Ureter (tissue), 1 donor: Measurements from ENCODE around the gene UNC13B. TPM values are rescaled to one million over a fixed set of nuclear protein-coding genes. Genes with fewer than 3 reads are reported as not detected.
A peak's percentile ranks its signal among the peaks of the same experiment; 100 is the strongest.
"Not testable (repeated sequence)": the region's sequence is repeated elsewhere in the genome, so short reads cannot be mapped to it uniquely, and the experiment has no call there.

Experiments used
- DNase-seq: peaks from one replicate; pipeline ENCODE4 v3.0.0-alpha.2; 2020; ENCODE audit warnings: low spot score
- total RNA-seq: library from RNA; stranded (reverse); gene quantifications from one replicate; pipeline ENCODE4 v1.2.4, GENCODE V29; 2023
- donor health status: DM: yes; HTN: yes; CAD: no.

UNC13B gene
- 49.5 TPM for total RNA-seq

DNA sequence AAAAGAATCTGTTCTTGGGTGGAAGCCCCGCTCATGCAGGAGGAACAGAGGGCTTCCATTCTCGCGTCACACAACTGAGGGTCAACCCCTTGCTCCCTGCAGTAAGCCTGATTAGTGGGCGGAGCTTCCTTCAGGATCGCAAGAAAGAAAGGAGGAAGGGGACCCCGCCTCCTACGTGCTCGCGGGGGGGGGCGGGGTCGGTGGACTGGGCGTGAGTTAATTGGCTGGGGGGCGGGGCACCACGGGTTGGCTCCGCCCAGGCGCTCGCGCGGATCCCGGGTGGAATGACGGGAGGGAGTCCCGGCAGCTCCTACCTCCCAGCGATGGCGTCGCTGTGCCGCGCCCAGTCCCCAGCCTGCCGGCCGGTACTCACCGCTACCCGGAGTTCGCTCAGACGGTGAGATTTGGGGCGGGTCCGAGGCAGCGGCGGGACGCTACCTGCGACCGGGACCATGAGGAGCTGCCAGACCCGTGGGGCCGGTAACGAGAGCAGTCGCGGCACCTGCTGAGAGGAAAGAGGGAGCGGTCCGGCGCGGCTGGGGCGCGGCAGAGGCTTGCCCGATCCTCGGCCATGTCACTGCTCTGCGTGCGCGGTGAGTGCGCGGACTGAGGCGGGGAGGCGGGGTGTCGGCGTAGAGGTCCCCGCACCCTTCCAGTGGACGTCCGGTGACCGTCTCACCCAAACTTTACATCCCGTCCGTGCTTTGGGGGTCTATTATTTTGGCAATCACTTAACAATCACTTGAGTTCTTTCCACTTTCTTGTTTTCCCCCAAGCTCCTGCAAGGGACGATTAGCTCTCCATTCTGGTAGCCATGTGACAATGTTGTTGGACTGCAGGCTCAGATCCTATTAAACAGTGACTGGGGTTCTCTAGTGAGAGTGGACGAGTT, at the start of gene UNC13B:
TSS of gene UNC13B (plus strand) at position 297 of the 892 bp plus-strand sequence. CDS start at position 572, 275 bp downstream.
- peak; percentile 95 for DNase-seq

- no peak for DNase-seq
These were observed 49.4 kb upstream of the UNC13B start for GRCh38 chr9:35112257-35113020.

- peak; percentile 85 for DNase-seq
These were observed 47.5 kb upstream of the UNC13B start for GRCh38 chr9:35114113-35114839.

DNA sequence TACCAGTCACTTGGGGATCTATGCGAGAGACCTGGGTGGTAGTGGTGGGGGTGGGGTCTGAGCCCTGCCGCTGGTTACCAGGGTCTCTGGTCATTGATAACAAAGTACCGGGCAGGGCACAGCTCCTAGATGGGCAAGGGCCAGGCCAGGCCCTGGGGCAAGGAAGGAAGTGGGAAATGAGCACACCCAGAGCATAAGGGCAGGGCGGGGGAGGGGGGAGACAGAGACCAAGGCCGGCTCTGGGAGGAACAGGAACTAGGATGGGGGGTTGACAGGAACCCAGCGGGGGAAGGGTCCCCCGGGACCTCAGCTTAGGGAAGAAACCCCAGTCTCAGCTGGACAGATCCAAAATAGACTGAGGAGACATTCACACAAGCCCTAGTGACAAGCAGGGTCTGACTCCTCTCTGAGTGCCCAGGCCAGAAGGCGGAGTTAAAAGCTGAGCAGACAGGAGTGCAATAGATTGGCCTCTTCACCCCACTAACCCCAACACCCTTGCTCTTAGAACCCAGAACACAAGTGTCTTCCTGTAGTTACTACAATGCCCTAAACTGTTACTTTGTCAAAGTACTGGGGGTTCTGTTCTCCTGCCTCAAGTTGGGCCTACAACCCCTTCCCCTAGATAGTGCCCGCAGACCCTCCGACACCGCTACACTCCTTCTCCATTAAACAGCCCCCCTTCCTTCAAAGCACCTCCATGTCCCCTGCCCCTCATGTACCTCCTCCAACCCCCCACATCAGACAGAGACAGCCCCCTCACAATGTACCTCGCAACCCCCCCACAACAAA, 46.8 kb upstream of the UNC13B start:
- DNase-seq = peak; percentile 71

DNA sequence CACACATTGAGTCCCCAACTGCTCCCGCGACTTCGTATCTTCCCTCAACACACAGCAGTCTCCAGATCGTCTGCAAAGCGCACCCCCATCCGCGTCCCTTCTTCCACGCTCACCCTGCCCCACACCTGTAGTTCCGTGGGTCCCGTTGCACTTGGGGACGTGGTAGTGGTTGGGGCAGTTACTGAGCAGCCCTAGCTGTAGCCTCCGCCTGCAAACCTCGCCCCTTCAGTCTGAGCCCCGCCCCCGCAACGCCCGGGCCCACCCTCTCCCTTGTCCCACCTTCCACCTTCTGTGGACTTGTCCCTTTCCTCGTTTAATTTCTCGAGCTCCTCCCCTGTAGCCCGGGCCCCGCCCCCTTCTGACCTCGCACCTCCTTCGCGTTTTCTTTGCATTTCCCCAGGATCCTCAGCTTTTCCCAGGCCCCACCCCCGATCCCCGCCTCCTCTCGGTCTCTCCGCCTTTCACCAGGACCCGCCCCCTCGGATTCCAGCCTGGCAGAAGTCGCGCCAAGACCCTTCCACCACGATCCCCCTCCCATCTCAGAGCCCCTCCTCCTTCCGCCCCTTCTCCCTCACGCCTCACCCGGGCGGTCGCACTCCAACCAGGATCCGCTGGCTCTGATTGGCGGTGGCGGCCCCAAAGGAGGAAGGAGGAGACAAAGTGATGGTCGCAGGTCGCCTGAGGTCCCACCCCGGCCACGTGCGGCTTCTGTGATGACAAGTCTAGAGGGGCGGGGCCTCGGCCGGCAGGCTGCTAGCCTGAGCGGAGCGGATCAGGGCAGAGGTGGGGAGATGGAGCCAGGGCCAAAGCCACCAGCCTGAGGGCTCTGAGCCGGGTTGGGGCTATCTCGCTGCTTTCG, 45.9 kb upstream of the UNC13B start, which contains the start of gene ATOSB:
TSS of gene ATOSB (minus strand) at position 183 of the 859 bp plus-strand sequence. CDS start 7,588 bp downstream, outside the sequence.
- DNase-seq = peak; percentile 98

GRCh38 chr9:35116539-35116897, 45.3 kb upstream of the UNC13B start:
- no peak for DNase-seq

DNA sequence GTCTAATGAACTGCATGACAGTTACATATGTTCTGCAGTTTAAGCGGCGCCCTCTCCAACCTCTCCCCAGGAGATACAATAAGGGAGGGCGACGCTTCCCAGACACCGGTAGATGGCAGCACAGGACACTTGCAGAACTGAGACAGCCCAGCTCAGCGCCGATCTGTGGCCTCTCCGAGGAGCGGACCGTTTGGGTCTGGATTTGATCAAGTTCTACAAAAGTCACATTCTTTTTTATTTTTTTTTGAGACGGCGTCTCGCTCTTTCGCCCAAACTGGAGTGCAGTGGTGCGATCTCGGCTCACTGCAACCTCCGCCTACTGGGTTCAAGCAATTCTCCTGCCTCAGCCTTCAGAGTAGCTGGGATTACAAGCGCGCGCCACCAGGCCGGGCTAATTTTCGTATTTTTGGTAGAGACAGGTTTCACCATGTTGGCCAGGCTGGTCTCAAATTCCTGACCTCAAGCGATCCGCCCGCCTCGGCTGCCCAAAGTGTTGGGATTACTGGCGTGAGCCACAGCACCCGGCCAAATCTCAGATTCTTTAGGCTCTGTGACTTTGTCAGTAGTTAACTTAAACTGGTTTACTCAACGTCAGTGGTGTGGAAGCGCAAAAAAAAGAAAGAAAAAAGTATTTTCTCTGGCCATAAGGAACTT, 44.8 kb upstream of the UNC13B start:
- DNase-seq = peak; percentile 94

GRCh38 chr9:35134920-35135319, 26.9 kb upstream of the UNC13B start:
- DNase-seq = no peak

DNA sequence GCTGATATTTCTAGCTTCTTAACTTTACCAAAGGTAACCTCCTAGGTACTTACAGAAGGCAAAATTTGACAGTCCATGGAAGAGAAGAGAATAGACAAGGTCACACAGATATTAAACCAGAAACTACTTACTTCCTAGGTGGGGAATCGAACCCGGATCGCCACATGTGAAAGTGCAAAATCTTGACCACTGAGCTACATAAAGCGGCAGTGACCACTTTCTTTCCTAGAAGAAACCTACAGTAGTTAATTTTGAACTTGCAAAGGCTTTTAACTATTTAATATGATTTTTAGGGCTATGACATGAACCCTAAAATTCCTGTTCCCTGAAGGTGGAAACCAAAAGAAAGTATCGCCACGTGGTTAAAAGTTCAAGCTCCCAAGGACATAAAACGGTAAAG, 25.8 kb upstream of the UNC13B start:
- no peak for DNase-seq

DNA sequence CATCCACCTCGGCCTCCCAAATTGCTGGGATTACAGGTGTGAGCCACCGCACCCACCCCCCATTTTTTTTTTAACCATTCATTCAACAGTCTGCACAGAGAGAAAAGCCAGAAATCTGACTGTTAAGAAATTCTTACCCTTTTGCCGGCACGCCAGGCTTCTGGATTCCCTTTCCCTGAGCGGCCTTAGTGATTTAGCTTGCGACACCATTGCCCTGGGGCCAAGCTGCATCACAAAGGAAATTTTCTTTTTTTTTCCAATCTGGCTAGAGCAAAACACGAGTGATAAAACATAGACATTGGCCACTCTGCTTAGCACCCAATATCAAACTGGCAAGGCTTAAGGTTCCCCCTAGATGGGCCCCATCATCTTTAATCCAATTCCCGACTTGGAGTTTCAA, 24.9 kb upstream of the UNC13B start:
- DNase-seq = no peak

GRCh38 chr9:35140093-35140492, 21.7 kb upstream of the UNC13B start:
- no peak for DNase-seq

GRCh38 chr9:35142037-35142436, 19.8 kb upstream of the UNC13B start:
- no peak for DNase-seq

GRCh38 chr9:35147941-35148563, 13.8 kb upstream of the UNC13B start:
- not testable (repeated sequence) for DNase-seq

DNA sequence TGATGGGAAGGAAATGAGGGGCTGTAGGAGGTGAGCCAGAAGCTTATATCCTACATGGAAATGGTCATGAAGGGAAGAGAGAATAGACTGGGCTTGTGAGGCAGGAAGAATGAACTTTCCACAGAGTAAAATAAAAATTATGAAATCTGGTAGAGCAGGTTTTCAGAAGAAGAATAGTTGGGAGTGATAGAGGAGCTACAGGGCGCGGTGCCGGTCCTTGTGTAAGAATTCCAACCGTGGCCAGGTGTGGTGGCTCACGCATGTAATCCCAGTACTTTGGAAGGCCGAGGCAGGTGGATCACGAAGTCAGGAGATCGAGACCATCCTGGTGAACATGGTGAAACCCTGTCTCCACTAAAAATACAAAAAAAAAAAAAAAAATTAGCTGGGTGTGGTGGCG, 8.9 kb upstream of the UNC13B start:
- DNase-seq = no peak

DNA sequence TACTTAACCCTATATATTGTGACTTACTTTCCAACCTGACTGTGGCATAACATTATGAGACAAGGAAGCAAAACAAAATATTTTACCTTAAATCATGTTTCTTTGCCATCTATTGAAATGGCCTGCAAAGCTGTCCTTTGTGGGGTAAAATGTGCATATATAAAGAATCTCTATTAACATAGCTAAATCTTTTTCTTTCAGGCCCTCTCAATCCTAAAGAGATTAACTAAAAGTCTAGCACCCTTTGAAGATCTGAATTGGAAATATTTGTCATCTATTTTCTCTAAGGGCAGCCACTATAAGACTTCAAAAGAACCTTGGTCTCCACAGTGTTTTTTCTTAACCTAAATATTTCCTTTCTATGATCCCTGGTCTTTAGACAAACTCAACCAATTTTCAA, 5.0 kb upstream of the UNC13B start:
- no peak for DNase-seq

- DNase-seq = not testable (repeated sequence)
These were observed 4.0 kb upstream of the UNC13B start for GRCh38 chr9:35157836-35158235.

GRCh38 chr9:35158501-35159280, 3.1 kb upstream of the UNC13B start:
- DNase-seq = no peak

DNA sequence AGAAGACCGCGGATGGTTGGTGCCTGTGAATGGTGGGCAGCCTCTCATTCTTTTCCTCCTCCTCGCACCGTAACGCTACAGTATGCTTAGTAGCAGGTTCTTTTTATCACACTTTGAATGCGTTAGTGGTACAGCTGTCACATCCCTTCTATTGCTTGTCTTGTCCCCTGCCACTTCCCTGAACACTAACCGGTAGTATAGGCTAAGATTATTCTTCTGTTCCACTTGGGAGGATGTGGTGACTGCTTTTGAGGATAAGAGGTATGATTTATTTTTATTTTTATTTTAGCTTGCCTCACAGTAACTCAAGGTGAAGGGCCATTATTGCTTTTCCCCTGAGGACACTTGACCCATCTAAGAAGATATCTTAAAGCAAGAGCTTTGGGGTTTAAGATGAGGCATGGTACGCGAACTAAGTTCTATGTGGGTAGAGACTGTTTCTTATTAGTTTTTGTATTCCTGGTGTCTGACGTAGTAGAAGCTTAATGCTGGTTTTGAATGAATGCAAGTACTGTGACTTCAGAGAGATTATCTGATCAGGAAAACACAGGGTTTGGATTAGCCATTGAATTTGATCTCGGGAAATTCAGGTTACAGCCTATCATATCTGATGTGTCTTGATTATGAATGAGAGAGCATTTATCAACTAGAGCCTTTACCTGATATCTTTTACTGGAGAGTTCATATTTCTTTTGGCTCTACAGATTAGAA, 951 bp downstream of the UNC13B start:
- DNase-seq = no peak
